ENCODE results near the gene CTDSP1.

The CTDSP1 gene

GRCh38 chr2:218383892-218384519, 15.7 kb upstream of the CTDSP1 start:
- no peak for DNase-seq

DNA sequence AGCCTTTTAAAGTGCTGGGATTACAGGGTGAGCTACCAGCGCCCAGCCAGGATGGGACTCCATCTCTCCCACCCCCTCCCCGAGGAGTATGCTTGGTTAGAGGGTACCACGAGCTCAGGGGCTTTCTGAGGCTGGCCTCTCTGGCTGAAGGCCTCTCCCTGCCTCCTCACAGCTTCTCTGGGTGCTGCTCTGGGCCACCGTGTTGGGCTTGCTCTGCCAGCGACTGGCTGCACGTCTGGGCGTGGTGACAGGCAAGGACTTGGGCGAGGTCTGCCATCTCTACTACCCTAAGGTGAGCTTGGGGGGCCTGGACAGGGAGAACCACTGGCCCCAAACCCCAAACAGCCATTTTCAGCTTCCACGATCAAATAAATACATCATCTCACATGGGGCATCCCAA, 14.7 kb upstream of the CTDSP1 start:
- no peak for DNase-seq

DNA sequence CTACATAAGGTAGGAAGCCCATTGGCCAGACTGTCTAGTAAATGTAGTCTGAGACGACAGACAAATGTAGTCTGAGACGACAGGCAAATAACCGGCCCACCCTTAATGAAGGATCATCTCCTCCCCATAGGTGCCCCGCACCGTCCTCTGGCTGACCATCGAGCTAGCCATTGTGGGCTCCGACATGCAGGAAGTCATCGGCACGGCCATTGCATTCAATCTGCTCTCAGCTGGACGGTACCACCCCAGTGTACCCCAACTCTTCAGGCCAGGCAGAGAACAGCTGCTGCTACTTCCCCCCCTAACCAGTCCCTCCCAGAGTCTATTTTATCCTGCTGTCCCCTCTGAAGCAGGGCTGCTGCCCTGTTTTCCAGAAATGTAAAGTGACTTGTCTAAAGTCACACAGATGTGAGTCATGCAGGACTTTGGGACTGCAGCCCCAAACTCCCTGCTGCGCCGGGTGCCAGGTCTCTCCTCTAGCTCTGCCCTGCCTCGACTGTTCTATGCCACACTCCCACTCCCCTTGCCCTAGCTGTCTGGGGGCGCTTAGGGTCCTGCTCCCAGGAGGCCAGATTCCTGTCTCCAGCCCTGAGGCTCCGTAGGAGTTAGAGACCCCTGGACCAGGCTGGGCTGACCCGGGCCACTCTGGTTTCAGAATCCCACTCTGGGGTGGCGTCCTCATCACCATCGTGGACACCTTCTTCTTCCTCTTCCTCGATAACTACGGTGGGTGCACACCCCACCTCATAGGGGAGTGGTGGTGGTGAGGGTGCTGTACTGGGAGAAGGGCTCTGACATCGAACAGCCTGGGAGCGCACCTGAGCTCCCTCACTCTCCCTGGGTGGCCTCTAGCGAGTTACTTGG, 12.9 kb upstream of the CTDSP1 start:
- no peak for DNase-seq

GRCh38 chr2:218387369-218388194, 12.1 kb upstream of the CTDSP1 start:
- no peak for DNase-seq

DNA sequence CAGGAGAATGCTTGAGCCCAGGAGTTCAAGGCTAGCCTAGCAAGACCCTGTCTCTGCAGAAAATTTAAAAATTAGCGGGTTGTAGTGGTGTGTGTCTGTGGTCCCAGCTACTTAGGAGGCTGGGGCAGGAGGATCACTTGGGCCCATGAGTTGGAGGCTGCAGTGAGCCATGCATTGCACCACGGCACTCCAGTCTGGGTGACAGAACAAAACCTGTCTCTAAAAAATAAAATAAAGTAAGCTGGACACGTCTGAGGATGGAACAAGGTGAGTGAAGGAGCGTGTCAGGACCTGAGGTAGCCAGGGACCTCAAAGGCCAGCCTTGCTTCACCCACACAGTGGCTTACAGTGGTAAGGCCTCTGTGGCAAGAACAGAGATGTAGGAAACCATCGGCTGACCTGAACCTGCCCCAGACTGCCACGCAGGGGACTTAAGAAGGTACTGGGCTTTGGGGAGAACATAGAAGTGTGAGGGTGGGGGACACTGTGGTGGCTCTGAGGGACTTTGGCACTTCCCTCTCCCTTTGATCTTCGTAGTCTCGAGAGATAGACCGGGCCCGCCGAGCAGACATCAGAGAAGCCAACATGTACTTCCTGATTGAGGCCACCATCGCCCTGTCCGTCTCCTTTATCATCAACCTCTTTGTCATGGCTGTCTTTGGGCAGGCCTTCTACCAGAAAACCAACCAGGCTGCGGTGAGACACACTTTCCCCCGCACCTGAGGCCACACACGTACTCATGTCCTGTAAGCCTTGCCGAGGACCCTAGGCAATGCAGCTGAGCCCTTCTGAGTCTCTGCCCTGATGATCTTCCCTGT, 10.1 kb upstream of the CTDSP1 start:
- DNase-seq, result no peak

DNA sequence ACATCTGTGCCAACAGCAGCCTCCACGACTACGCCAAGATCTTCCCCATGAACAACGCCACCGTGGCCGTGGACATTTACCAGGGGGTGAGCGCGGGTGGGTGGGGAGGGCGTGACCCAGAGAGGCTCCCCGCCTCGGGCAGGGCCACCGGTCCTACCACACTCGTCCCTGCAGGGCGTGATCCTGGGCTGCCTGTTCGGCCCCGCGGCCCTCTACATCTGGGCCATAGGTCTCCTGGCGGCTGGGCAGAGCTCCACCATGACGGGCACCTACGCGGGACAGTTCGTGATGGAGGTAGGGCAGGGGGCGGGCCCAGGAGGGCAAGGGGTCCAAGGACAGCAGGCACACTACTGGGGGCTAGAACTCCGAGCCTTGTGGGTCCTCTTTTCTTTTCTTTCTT, 8.5 kb upstream of the CTDSP1 start:
- no peak for DNase-seq

DNA sequence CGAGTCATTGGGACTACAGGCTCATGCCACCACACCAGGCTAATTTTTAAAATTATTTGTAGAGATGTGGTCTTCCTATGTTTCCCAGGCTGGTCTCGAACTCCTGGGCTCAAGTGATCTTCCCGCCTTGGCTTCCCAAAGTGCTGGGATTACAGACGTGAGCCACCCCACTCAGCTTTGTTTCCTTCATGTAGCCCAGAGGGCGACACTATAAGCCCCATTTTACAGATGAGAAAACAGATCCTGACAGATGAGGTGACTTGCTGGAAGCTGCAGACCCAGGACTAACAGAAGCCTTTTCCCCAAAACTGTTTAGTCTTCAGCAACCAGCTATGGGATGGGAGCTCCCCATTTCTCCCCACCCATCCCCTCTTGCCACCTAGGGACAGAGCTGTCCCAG, 7.2 kb upstream of the CTDSP1 start:
- no peak for DNase-seq

- no peak for DNase-seq
Measured at GRCh38 chr2:218392891-218393462, 6.7 kb upstream of the CTDSP1 start.

DNA sequence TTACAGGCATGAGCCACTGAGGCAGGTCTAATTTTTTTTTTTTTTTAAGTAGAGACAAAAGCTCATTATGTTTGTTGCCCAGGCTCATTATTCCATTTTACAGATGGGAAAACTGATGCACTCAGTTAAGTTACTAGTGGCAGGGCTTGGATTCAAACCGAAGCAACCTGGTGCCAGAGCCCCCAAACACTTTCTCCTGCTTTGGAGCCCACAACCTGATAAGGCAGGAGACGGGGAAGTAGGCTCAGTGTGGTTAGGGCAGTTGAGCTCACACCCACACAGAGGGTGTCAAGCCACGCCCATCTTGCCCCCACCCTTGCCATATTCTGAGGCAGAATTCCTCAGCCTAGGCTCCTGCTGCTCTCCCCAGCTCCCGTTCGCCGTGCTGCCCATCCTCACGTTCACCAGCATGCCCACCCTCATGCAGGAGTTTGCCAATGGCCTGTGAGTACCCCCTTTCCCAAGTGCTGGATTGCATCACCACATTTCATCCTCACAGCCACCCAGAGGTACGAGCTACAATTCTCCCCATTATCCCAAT, 5.8 kb upstream of the CTDSP1 start:
- DNase-seq, result no peak

- DNase-seq, result no peak
Measured at GRCh38 chr2:218394298-218395089, 5.2 kb upstream of the CTDSP1 start.

GRCh38 chr2:218395090-218395444, 4.6 kb upstream of the CTDSP1 start:
- no peak for DNase-seq

DNA sequence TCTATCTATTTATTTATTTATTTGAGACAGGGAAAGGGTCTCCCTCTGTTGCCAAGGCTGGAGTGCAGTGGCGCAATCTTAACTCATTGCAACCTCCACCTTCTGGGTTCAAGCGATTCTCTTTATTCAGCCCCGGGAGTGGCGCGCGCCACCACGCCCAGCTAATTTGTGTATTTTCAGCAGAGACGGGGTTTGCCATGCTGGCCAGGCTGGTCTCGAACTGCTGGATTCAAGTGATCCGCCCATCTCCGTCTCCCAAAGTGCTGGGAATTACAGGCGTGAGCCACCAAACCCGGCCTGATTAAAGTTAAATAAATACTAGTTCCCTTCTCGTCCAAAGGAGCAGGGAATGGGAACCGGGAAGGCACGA, 4.2 kb upstream of the CTDSP1 start:
- DNase-seq, result no peak

GRCh38 chr2:218395826-218396687, 3.6 kb upstream of the CTDSP1 start:
- DNase-seq, result peak; percentile 87

- DNase-seq, result peak; percentile 31
Measured at GRCh38 chr2:218396688-218397462, 2.8 kb upstream of the CTDSP1 start.

- no peak for DNase-seq
Measured at GRCh38 chr2:218397463-218397819, 2.2 kb upstream of the CTDSP1 start.

- peak; percentile 53 for DNase-seq
Measured at GRCh38 chr2:218397820-218398436, 1.7 kb upstream of the CTDSP1 start.

DNA sequence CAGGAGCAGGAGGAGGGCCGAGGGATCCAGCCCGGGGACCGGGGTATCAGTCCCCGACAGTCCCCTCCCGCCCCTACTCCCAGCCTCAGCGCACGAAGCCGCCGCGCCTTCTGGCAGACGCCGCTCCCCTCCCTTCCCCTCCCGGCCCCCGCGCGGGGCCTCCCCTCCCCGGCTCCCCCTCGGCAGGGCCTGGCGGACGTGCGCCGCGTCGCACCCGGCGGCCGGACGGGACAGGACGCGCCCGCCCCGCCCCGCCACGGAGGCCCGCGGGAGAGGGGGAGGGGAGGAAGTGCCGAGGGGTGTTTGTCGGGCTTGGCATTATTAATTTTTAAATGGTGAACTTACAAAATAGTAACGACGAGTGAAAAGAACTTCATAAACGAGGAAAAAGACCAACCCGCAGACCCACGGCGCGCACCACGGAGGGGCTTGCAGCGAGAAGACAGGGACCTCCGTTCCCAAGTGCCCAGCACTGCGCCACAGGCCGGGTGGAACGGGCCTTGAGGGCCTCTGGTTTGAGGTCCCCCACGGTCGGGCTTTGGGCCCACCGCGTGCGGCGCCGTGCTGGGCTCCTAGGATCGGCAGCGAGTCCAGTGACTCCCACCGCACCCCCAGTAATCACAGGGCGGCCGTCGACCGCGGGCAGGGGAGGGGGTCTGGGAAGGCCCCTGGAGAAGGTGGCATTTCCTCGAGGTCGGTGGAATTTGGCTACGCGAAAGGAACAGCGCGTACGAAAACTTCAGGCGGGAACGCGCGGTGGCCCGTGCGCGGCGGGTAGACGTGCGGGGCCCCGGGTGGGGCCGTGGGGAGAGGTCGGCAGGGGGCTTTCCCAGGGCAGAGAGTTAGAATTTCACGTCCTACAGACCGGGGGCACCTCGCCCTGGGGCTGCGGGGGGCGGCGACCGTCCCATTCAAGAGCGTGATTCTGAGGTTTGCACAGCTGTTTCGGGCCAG, 954 bp upstream of the CTDSP1 start:
- DNase-seq, result peak; percentile 65

All from amniotic stem cell (primary cell).